ENCODE measurements around the gene NEK8. TPM values are rescaled to one million over a fixed set of nuclear protein-coding genes. Genes with fewer than 3 reads are reported as not detected.

Gene NEK8
- total RNA-seq, 1 donor from 2014 or later: 8.4 TPM

GRCh38 chr17:28743243-28744103 is 14.9 kb downstream of the NEK8 start, which contains the start of gene TRAF4:
Gene TRAF4, plus strand, starts transcription at chr17:28744011. Its CDS starts 102 bp downstream, at chr17:28744113.
- no peak for TF ChIP-seq CTCF (conservative IDR thresholded peaks at IDR 0.05; ENCODE audit: low read depth, low read length)
- DNase-seq (ENCODE audit: low read depth): no peak

GRCh38 chr17:28744104-28744971 is 15.8 kb downstream of the NEK8 start:
- H3K4me3 ChIP-seq (ENCODE audit: low read depth, low read length): peak overlapping the region; percentile 97
- no peak for DNase-seq (ENCODE audit: low read depth)
- TF ChIP-seq CTCF (conservative IDR thresholded peaks at IDR 0.05; ENCODE audit: low read depth, low read length): no peak

More at GRCh38 chr17:28743243-28744103, 14.9 kb downstream of the NEK8 start, which contains the start of gene TRAF4:
- H3K4me3 ChIP-seq (ENCODE audit: low read depth, low read length): peak within 1 kb of the TSS; percentile 97

- TF ChIP-seq CTCF (conservative IDR thresholded peaks at IDR 0.05; ENCODE audit: low read depth, low read length): no peak
- peak overlapping the region; percentile 97 for H3K4me3 ChIP-seq (ENCODE audit: low read depth, low read length)
- DNase-seq (ENCODE audit: low read depth): no peak
Measured at GRCh38 chr17:28744972-28745785, 16.6 kb downstream of the NEK8 start.

- TF ChIP-seq CTCF (conservative IDR thresholded peaks at IDR 0.05; ENCODE audit: low read depth, low read length): no peak
- DNase-seq (ENCODE audit: low read depth): no peak
- H3K4me3 ChIP-seq (ENCODE audit: low read depth, low read length): peak overlapping the region; percentile 97
Measured at GRCh38 chr17:28745786-28746411, 17.3 kb downstream of the NEK8 start.

GRCh38 chr17:28746611-28747050 is 18.0 kb downstream of the NEK8 start:
- DNase-seq (ENCODE audit: low read depth): no peak
- peak; percentile 4 for TF ChIP-seq CTCF (conservative IDR thresholded peaks at IDR 0.05; ENCODE audit: low read depth, low read length)
- H3K4me3 ChIP-seq (ENCODE audit: low read depth, low read length): peak overlapping the region; percentile 97
